Keratinocyte (primary cell): ENCODE data around the gene CTNNA2. TPM values are rescaled to one million over a fixed set of nuclear protein-coding genes. Genes with fewer than 3 reads are reported as not detected.

Experiments used
- DNase-seq: peaks from one replicate; pipeline ENCODE4 v3.0.0-alpha.2; 2011; ENCODE audit warnings: low read depth, missing footprints, low spot score
- FAIRE-seq: peaks from 2 replicates; lab custom pipeline; 2011; peaks lifted over from hg19 to GRCh38; lab: Jason Lieb, UNC
- H2AFZ ChIP-seq: 2 replicates; pipeline ENCODE4 v1.6.0; 2012; ENCODE audit warnings: low read length, control low read depth, inconsistent platforms; ENCODE audit not compliant: control insufficient read depth
- H3K27ac ChIP-seq: 2 replicates; pipeline ENCODE4 v1.5.1; 2011; ENCODE audit warnings: low read length; ENCODE audit not compliant: control insufficient read depth, insufficient read depth
- H3K27me3 ChIP-seq: 3 replicates; pipeline ENCODE4 v1.6.0; 2011; ENCODE audit warnings: low read length; ENCODE audit not compliant: control insufficient read depth, insufficient read depth; ENCODE audit errors: extremely low read depth
- H3K36me3 ChIP-seq, 2 experiments: 2 replicates in 1 of 2; 3 replicates in 1 of 2; pipeline ENCODE4 v1.5.1; 2011; ENCODE audit warnings: low read length in 2 of 2, mild to moderate bottlenecking in 1 of 2; ENCODE audit not compliant: control insufficient read depth in 2 of 2, insufficient read depth in 2 of 2; ENCODE audit errors: extremely low read depth in 1 of 2
- H3K4me1 ChIP-seq: 3 replicates; pipeline ENCODE4 v1.5.1; 2011; ENCODE audit warnings: low read length; ENCODE audit not compliant: control insufficient read depth, insufficient read depth; ENCODE audit errors: extremely low read depth
- H3K4me2 ChIP-seq: 3 replicates; pipeline ENCODE4 v1.6.0; 2011; ENCODE audit warnings: low read depth, low read length; ENCODE audit not compliant: control insufficient read depth, insufficient read depth; ENCODE audit errors: extremely low read depth
- H3K4me3 ChIP-seq, 3 experiments: fragments of 200-600 bp in 1 of 3; sonication (generic) in 1 of 3; 2 replicates in 2 of 3; 3 replicates in 1 of 3; pipeline ENCODE4 v1.5.1; 2011 to 2016; ENCODE audit warnings: low read length in 3 of 3, mild to moderate bottlenecking in 3 of 3, control low read depth in 2 of 3, inconsistent platforms in 1 of 3, low read depth in 1 of 3, mixed read lengths in 1 of 3, mixed run types in 1 of 3, moderate library complexity in 1 of 3; ENCODE audit not compliant: control insufficient read depth in 2 of 3, insufficient read depth in 2 of 3; ENCODE audit errors: extremely low read depth in 1 of 3
- H3K79me2 ChIP-seq: 2 replicates; pipeline ENCODE4 v1.6.0; 2012; ENCODE audit warnings: low read length; ENCODE audit not compliant: control insufficient read depth, insufficient read depth
- H3K9ac ChIP-seq: 3 replicates; pipeline ENCODE4 v1.6.0; 2011; ENCODE audit warnings: low read length; ENCODE audit not compliant: control insufficient read depth, insufficient read depth; ENCODE audit errors: extremely low read depth
- H3K9me1 ChIP-seq: 3 replicates; pipeline ENCODE4 v1.6.0; 2011; ENCODE audit warnings: low read length; ENCODE audit not compliant: control insufficient read depth, insufficient read depth; ENCODE audit errors: extremely low read depth
- H3K9me3 ChIP-seq: 2 replicates; pipeline ENCODE4 v1.5.1; 2012; ENCODE audit warnings: low read depth, low read length; ENCODE audit not compliant: control insufficient read depth
- H4K20me1 ChIP-seq: 3 replicates; pipeline ENCODE4 v1.6.0; 2011; ENCODE audit warnings: low read length; ENCODE audit not compliant: control insufficient read depth, insufficient read depth; ENCODE audit errors: extremely low read depth
- CTCF ChIP-seq, 3 experiments: IDR thresholded peaks in 1 of 3; conservative IDR thresholded peaks in 1 of 3; optimal IDR thresholded peaks in 1 of 3; 2 replicates in 2 of 3; 3 replicates in 1 of 3; pipeline versions ENCODE3 to v1.5.1; 2011; ENCODE audit warnings: low read length in 3 of 3, mild to moderate bottlenecking in 3 of 3, moderate library complexity in 2 of 3, control low read depth in 1 of 3, inconsistent platforms in 1 of 3; ENCODE audit not compliant: insufficient read depth in 2 of 3; ENCODE audit errors: extremely low read depth in 1 of 3
- EZH2 ChIP-seq: IDR thresholded peaks from one replicate; pipeline ENCODE4 v1.6.1; 2012; ENCODE audit warnings: inconsistent platforms, mild to moderate bottlenecking, low read length, moderate library complexity
- dilution Hi-C: fragments of 300-500 bp; cut with MboI; formaldehyde crosslinking; loops from one replicate; pipeline ENCODE4 v1.7.0; 2020; ENCODE audit warnings: low sequenced_read_pairs; ENCODE audit not compliant: extremely low pct_ligation_motif_present
- polyA plus RNA-seq, 5 experiments: library from polyadenylated mRNA; depleted of rRNA in 3 of 5; stranded (reverse) in 3 of 5; stranded (forward) in 1 of 5; unstranded in 1 of 5; fragments of >200 nt; gene quantifications; 1 replicate in 1 of 5; 2 replicates in 3 of 5; 3 replicates in 1 of 5; pipeline versions ENCODE4 v1.2.1 to v1.2.3, GENCODE V29; 2011 to 2012; ENCODE audit warnings: missing spikeins in 2 of 5, low read depth in 1 of 5, low replicate concordance in 1 of 5

Gene CTNNA2
- polyA plus RNA-seq, 1 donor (not counting 4 experiments of a cell fraction or from before 2014, with no cell fraction given) = not detected

GRCh38 chr2:80195034-80195433 lies 682.2 kb downstream of the CTNNA2 start:
- no peaks in the 10 kb centered on the region for H3K36me3 ChIP-seq
- TF ChIP-seq CTCF (optimal IDR thresholded peaks at IDR 0.05 in 1 of 3, IDR thresholded peaks at IDR 0.05 in 1 of 3, conservative IDR thresholded peaks at IDR 0.05 in 1 of 3; ENCODE audit: extremely low read depth in 1 of 3, insufficient read depth in 2 of 3, low read length in 3 of 3) (no peak), EZH2 (no peak)
- no peak overlapping the region for H3K9ac ChIP-seq
- DNase-seq = no peak
- H3K4me1 ChIP-seq = no peaks in the 10 kb centered on the region
- no peak for FAIRE-seq
- no peak overlapping the region for H3K4me2 ChIP-seq
- no peak overlapping the region for H3K27ac ChIP-seq
- no peaks in the 10 kb centered on the region for H3K9me3 ChIP-seq
- H3K79me2 ChIP-seq = no peaks in the 10 kb centered on the region
- no peaks in the 10 kb centered on the region for H3K27me3 ChIP-seq
- dilution Hi-C loops = no loop called here
- H3K4me3 ChIP-seq = no peak overlapping the region
- no peaks in the 10 kb centered on the region for H4K20me1 ChIP-seq
- no peaks in the 10 kb centered on the region for H3K9me1 ChIP-seq
- H2AFZ ChIP-seq = no peak overlapping the region

GRCh38 chr2:80198042-80198441 lies 685.2 kb downstream of the CTNNA2 start:
- no peak for TF ChIP-seq CTCF (optimal IDR thresholded peaks at IDR 0.05 in 1 of 3, IDR thresholded peaks at IDR 0.05 in 1 of 3, conservative IDR thresholded peaks at IDR 0.05 in 1 of 3; ENCODE audit: extremely low read depth in 1 of 3, insufficient read depth in 2 of 3, low read length in 3 of 3)
- H3K9ac ChIP-seq = no peak overlapping the region
- no peaks in the 10 kb centered on the region for H3K4me1 ChIP-seq
- FAIRE-seq (no peak), DNase-seq (no peak)
- H3K27me3 ChIP-seq = no peaks in the 10 kb centered on the region
- H4K20me1 ChIP-seq = no peaks in the 10 kb centered on the region
- dilution Hi-C loops = no loop called here
- no peak overlapping the region for H2AFZ ChIP-seq
- H3K4me2 ChIP-seq = no peak overlapping the region
- H3K27ac ChIP-seq = no peak overlapping the region
- no peaks in the 10 kb centered on the region for H3K9me3 ChIP-seq
- H3K4me3 ChIP-seq = no peak overlapping the region
- no peaks in the 10 kb centered on the region for H3K79me2 ChIP-seq
- H3K9me1 ChIP-seq = no peaks in the 10 kb centered on the region
- H3K36me3 ChIP-seq = no peaks in the 10 kb centered on the region
